HG03442 (cell line): ENCODE measurements around the gene PWP1.
"Not testable (repeated sequence)": the region's sequence is repeated elsewhere in the genome, so short reads cannot be mapped to it uniquely, and the experiment has no call there.

Experiments used
- ATAC-seq: cut with Tn5 transposase; IDR thresholded peaks from one replicate; pipeline ENCODE4 v1.9.1; 2021; ENCODE audit warnings: mild to moderate bottlenecking, moderate library complexity; ENCODE audit not compliant: unreplicated experiment

PWP1 gene

GRCh38 chr12:107667464-107667863 is 18.1 kb upstream of the PWP1 start:
- ATAC-seq: no peak

GRCh38 chr12:107668320-107669098 is 17.1 kb upstream of the PWP1 start:
- no peak for ATAC-seq

GRCh38 chr12:107669946-107670345 is 15.7 kb upstream of the PWP1 start:
- ATAC-seq: no peak

GRCh38 chr12:107670999-107671643 is 14.5 kb upstream of the PWP1 start:
- no peak for ATAC-seq

- ATAC-seq: no peak
Measured at GRCh38 chr12:107677671-107678070, 7.9 kb upstream of the PWP1 start.

- ATAC-seq: no peak
Measured at GRCh38 chr12:107679336-107679735, 6.3 kb upstream of the PWP1 start.

GRCh38 chr12:107681455-107681835 is 4.2 kb upstream of the PWP1 start:
- ATAC-seq: no peak

- ATAC-seq: no peak
Measured at GRCh38 chr12:107681836-107682820, 3.5 kb upstream of the PWP1 start.

- ATAC-seq: no peak
Measured at GRCh38 chr12:107684029-107684795, 1.4 kb upstream of the PWP1 start.

- ATAC-seq: no peak
Measured at GRCh38 chr12:107684990-107685359, 624 bp upstream of the PWP1 start.

- not testable (repeated sequence) for ATAC-seq
Measured at GRCh38 chr12:107695772-107696171, 10.2 kb downstream of the PWP1 start.

- no peak for ATAC-seq
Measured at GRCh38 chr12:107702106-107702505, 16.5 kb downstream of the PWP1 start.

- ATAC-seq: no peak
Measured at GRCh38 chr12:107704041-107704440, 18.4 kb downstream of the PWP1 start.

GRCh38 chr12:107705522-107705921 is 19.9 kb downstream of the PWP1 start:
- ATAC-seq: not testable (repeated sequence)

GRCh38 chr12:107715780-107716179 is 30.2 kb downstream of the PWP1 start:
- no peak for ATAC-seq

GRCh38 chr12:107718606-107719005 is 33.0 kb downstream of the PWP1 start:
- ATAC-seq: no peak

GRCh38 chr12:107727327-107727726 is 41.7 kb downstream of the PWP1 start:
- ATAC-seq: not testable (repeated sequence)

GRCh38 chr12:107727742-107728141 is 42.1 kb downstream of the PWP1 start:
- ATAC-seq: not testable (repeated sequence)

GRCh38 chr12:107730618-107731341 is 45.2 kb downstream of the PWP1 start:
- no peak for ATAC-seq

- ATAC-seq: no peak
Measured at GRCh38 chr12:107731366-107731765, 45.8 kb downstream of the PWP1 start.
